Natural killer cell treated with Interleukin-12 subunit alpha and Interleukin-12 subunit beta and Interleukin-15 and Interleukin-18, amount 100 ng/mL, for 72 hours (primary cell): Measurements from ENCODE around the gene GPR183. TPM values are rescaled to one million over a fixed set of nuclear protein-coding genes. Genes with fewer than 3 reads are reported as not detected.
A peak's percentile ranks its signal among the peaks of the same experiment; 100 is the strongest.
"Not testable (repeated sequence)": the region's sequence is repeated elsewhere in the genome, so short reads cannot be mapped to it uniquely, and the experiment has no call there.

Experiments
- ATAC-seq, 2 donors: fragments of 150-1000 bp; cut with Tn5 transposase in 1 of 2; sonication (Bioruptor Pico), chemical (Tn5 transposase) in 1 of 2; 2 replicates each; pipeline ENCODE4 v1.10.0; 2021
- DNase-seq: peaks from one replicate; pipeline ENCODE4 v3.0.0; 2022; ENCODE audit warnings: low spot score
- H3K27ac Mint-ChIP-seq, 2 donors: 1 replicate in 1 of 2; 2 replicates in 1 of 2; pipeline ENCODE4 v1.8.0; 2022; ENCODE audit warnings: mixed read lengths in 2 of 2, mild to moderate bottlenecking in 1 of 2, moderate library complexity in 1 of 2
- H3K27me3 Mint-ChIP-seq, 2 donors: 1 replicate in 1 of 2; 2 replicates in 1 of 2; pipeline ENCODE4 v1.8.0; 2022; ENCODE audit warnings: mixed read lengths in 2 of 2
- H3K36me3 Mint-ChIP-seq: one replicate; pipeline ENCODE4 v1.8.0; 2022; ENCODE audit warnings: mixed read lengths
- H3K4me1 Mint-ChIP-seq, 2 donors: 1 replicate in 1 of 2; 2 replicates in 1 of 2; pipeline ENCODE4 v1.8.0; 2022; ENCODE audit warnings: low read depth in 2 of 2, mixed read lengths in 2 of 2, mild to moderate bottlenecking in 1 of 2
- H3K4me3 Mint-ChIP-seq: one replicate; pipeline ENCODE4 v1.8.0; 2022; ENCODE audit warnings: mixed read lengths
- H3K9me3 Mint-ChIP-seq: 2 replicates; pipeline ENCODE4 v1.8.0; 2022; ENCODE audit warnings: mixed read lengths
- total RNA-seq, 2 donors: library from RNA; stranded (reverse); gene quantifications; one replicate each; pipeline ENCODE4 v1.2.3, GENCODE V29; 2022

Gene GPR183
- total RNA-seq, 2 donors from 2014 or later = 5.4 to 10.2 TPM

DNA sequence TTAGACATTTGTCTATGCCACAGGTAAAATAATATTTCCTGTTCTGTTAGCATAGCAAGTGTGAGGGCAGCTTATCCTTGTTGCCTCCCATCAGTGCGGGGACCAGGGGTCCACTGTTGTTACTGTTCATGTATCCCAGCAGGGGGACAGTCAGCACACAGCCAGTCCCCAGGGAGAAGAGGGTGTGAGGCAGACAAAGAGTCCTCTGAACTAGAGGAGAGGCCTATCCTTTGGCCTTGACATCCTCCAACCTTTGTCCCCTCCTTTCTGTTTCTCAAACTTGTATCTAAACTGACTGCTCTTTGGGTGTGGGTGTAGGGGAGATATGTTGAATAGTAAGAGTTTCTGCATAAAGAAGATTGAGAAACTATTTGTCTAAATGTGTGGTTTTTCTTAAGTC lies 46.1 kb downstream of the GPR183 start:
- no peak for DNase-seq
- no peak for ATAC-seq
- H3K4me1 Mint-ChIP-seq = peaks cover 49 to 81% of the 10 kb centered on the region in 2 donors
- H3K27ac Mint-ChIP-seq = peak overlapping the region; percentile 94 to 96
- H3K36me3 Mint-ChIP-seq = peaks cover 9% of the 10 kb centered on the region
- no peak overlapping the region for H3K4me3 Mint-ChIP-seq
- no peaks in the 10 kb centered on the region for H3K27me3 Mint-ChIP-seq
- no peaks in the 10 kb centered on the region for H3K9me3 Mint-ChIP-seq

DNA sequence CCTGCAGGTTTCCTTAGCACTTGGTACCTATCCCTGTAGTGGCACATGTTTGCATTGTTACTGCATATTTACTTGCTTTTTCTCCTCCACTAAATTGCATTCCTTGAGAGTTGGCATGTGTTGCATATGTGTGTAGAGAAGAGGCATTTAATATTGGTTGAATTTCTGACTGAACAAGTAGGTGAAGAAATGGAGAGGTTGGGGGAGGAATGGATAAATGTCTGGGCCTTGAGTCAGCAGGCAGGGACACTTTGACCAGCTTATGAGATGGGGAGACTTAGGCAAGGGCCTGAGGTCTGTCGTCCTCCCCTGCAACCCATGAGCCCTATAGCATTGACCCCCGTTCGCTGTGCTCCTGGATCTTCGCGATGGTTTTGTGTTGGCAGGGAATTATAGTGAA lies 47.0 kb downstream of the GPR183 start:
- no peak for DNase-seq
- peak overlapping the region; percentile 95 for H3K4me3 Mint-ChIP-seq
- ATAC-seq = no peak
- H3K9me3 Mint-ChIP-seq = no peaks in the 10 kb centered on the region
- no peaks in the 10 kb centered on the region for H3K27me3 Mint-ChIP-seq
- peak overlapping the region; percentile 94 to 96 for H3K27ac Mint-ChIP-seq
- H3K4me1 Mint-ChIP-seq = peaks cover 47 to 82% of the 10 kb centered on the region in 2 donors
- peaks cover 14% of the 10 kb centered on the region for H3K36me3 Mint-ChIP-seq

GRCh38 chr13:99258946-99259345 lies 48.3 kb downstream of the GPR183 start:
- no peaks in the 10 kb centered on the region for H3K9me3 Mint-ChIP-seq
- H3K27me3 Mint-ChIP-seq = no peaks in the 10 kb centered on the region
- peaks cover 48 to 79% of the 10 kb centered on the region in 2 donors for H3K4me1 Mint-ChIP-seq
- no peak for DNase-seq
- peaks cover 26% of the 10 kb centered on the region for H3K36me3 Mint-ChIP-seq
- peak overlapping the region; percentile 94 to 96 for H3K27ac Mint-ChIP-seq
- H3K4me3 Mint-ChIP-seq = peak overlapping the region; percentile 95
- ATAC-seq = peak; percentile 56 to 72

DNA sequence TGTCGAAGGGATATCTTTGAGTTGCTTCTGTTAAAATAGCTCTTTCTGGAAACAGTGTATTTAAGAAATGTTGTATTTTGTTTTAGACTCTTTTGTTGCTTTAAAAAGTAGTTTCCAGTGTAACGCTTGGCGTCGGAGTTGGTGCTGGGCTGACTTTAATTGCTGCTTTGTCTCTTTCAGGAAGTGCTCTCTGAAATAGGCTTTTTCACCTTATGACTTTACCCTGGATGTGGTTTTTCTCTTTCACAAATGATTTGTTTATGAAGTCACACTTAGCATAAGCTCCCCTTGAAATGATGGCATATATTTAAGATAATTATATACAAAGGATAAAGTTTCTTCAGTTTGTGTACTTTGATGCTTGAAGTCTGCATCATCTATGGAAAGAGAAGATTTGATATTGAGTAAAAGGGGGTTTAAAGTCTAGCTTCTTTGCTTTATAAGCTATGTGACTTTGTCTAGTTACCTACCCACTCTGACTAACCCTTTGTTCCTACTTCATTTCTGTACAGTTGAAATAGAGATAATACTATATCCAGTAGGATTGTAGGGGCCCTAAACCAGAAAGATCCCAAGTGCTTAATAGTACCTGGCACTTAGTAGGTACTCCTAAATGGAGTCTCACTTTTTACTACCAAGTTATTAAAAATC lies 48.9 kb downstream of the GPR183 start, which contains the start of gene GPR18:
Gene GPR18 (minus strand): TSS at position 170 of the 651 bp plus-strand sequence. CDS start 2,507 bp downstream, outside the sequence.
- Mint-ChIP-seq H3K27ac (peak within 1 kb of the TSS; percentile 94 to 96), H3K9me3 (no peaks in the 10 kb centered on the region), H3K36me3 (peaks cover 27% of the 10 kb centered on the region), H3K4me3 (peak within 1 kb of the TSS; percentile 95), H3K27me3 (no peaks in the 10 kb centered on the region), H3K4me1 (peaks cover 43 to 76% of the 10 kb centered on the region in 2 donors)
- DNase-seq (no peak), ATAC-seq (peak; percentile 89 to 90)

GRCh38 chr13:99257291-99257690 lies 49.9 kb downstream of the GPR183 start:
- no peaks in the 10 kb centered on the region for H3K9me3 Mint-ChIP-seq
- H3K4me3 Mint-ChIP-seq = peak overlapping the region; percentile 86
- no peak for DNase-seq
- H3K27ac Mint-ChIP-seq = peak overlapping the region; percentile 94 to 96
- no peak for ATAC-seq
- peaks cover 27% of the 10 kb centered on the region for H3K36me3 Mint-ChIP-seq
- peaks cover 43 to 73% of the 10 kb centered on the region in 2 donors for H3K4me1 Mint-ChIP-seq
- H3K27me3 Mint-ChIP-seq = no peaks in the 10 kb centered on the region

DNA sequence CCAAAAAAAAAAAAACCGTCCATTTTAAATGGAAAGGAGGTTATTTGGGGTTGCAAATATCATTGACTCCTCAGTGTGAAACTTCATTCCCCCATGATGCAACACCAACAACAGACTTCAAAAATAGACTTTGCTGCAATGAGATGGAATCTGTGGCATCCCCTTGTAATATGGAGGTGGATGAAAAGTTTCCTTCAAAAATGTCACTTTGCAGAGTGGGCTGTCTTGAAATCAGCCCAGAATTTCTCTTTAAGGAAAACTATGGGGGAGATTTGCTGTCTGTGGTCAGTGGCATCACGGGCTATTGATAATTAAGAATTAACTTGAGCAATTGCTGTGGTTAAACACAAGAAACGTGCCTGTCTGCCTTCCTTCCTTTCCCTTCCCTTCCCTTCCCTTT lies 50.5 kb downstream of the GPR183 start:
- H3K4me3 Mint-ChIP-seq = peak overlapping the region; percentile 89
- DNase-seq (no peak), ATAC-seq (peak in 1 of 2 donors; percentile 9)
- H3K36me3 Mint-ChIP-seq = peaks cover 27% of the 10 kb centered on the region
- H3K4me1 Mint-ChIP-seq = peaks cover 48 to 79% of the 10 kb centered on the region in 2 donors
- H3K27me3 Mint-ChIP-seq = no peaks in the 10 kb centered on the region
- H3K9me3 Mint-ChIP-seq = no peaks in the 10 kb centered on the region
- peak overlapping the region; percentile 94 to 96 for H3K27ac Mint-ChIP-seq

GRCh38 chr13:99256283-99256682 lies 50.9 kb downstream of the GPR183 start:
- DNase-seq (no peak), ATAC-seq (no peak)
- Mint-ChIP-seq H3K36me3 (peaks cover 27% of the 10 kb centered on the region), H3K9me3 (no peaks in the 10 kb centered on the region), H3K4me1 (peaks cover 52 to 79% of the 10 kb centered on the region in 2 donors), H3K27me3 (no peaks in the 10 kb centered on the region), H3K27ac (peak overlapping the region; percentile 94 to 96), H3K4me3 (peak overlapping the region; percentile 89)

DNA sequence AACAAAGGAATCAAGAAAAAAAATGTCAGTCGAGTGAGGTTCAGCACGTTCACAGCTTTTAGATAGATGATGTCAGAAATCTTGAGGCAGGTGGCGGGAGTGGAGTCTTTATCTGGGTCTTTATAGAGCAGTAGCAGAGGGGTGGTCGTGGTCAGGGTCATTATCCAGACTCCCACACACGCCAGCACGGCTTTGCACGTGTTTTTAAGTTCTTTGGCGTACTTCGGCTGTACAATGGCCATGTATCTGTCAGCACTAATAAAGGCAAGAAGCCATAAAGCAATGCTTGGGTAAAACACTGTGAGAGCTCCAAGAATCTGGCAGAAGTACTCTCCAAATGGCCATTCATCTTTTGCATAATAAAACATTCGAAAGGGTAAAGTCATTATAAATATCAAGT lies 51.9 kb downstream of the GPR183 start:
- ATAC-seq (no peak), DNase-seq (no peak)
- H3K36me3 Mint-ChIP-seq = peaks cover 27% of the 10 kb centered on the region
- peaks cover 49 to 79% of the 10 kb centered on the region in 2 donors for H3K4me1 Mint-ChIP-seq
- no peaks in the 10 kb centered on the region for H3K27me3 Mint-ChIP-seq
- peak overlapping the region; percentile 59 to 96 for H3K27ac Mint-ChIP-seq
- peak overlapping the region; percentile 89 for H3K4me3 Mint-ChIP-seq
- H3K9me3 Mint-ChIP-seq = no peaks in the 10 kb centered on the region

- no peak for DNase-seq
- Mint-ChIP-seq H3K4me1 (peaks cover 46 to 79% of the 10 kb centered on the region in 2 donors), H3K9me3 (no peaks in the 10 kb centered on the region), H3K27me3 (no peaks in the 10 kb centered on the region), H3K27ac (peak overlapping the region; percentile 59 to 96), H3K4me3 (peak overlapping the region; percentile 89), H3K36me3 (peaks cover 23% of the 10 kb centered on the region)
- ATAC-seq = no peak
Observed at GRCh38 chr13:99254830-99255229, 52.4 kb downstream of the GPR183 start.

- Mint-ChIP-seq H3K36me3 (peaks cover 27% of the 10 kb centered on the region), H3K9me3 (peaks cover 4% of the 10 kb centered on the region), H3K4me3 (peak overlapping the region; percentile 67), H3K27ac (peak overlapping the region; percentile 78 to 80), H3K27me3 (no peaks in the 10 kb centered on the region), H3K4me1 (peaks cover 39 to 63% of the 10 kb centered on the region in 2 donors)
- DNase-seq = no peak
- ATAC-seq = no peak
Observed at GRCh38 chr13:99251921-99252320, 55.3 kb downstream of the GPR183 start.

GRCh38 chr13:99250982-99251825 lies 56.0 kb downstream of the GPR183 start:
- no peak for DNase-seq
- H3K36me3 Mint-ChIP-seq = peaks cover 27% of the 10 kb centered on the region
- peak in 1 of 2 donors; percentile 70 for ATAC-seq

DNA sequence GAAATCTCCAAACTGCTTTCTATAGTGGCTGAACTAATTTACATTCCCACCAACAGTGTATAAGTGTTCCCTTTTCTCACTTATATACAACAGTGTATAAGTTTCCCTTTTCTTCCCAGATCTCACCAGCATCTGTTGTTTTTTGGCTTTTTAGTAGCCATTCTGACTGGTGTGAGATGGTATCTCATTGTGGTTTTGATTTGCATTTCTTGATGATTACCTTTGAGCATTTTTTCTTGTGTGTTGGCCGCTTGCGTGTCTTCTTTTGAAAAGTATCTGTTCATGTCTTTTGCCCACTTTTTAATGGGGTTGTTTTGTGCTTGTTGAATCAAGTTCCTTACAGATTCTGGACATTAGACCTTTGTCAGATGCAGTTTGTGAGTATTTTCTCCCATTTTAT lies 57.6 kb downstream of the GPR183 start:
- DNase-seq, H3K9me3 Mint-ChIP-seq, H3K4me3 Mint-ChIP-seq, H3K27me3 Mint-ChIP-seq, ATAC-seq: not testable (repeated sequence)
- Mint-ChIP-seq H3K36me3 (peaks cover 16% of the 10 kb centered on the region), H3K27ac (peak overlapping the region in 1 of 2 donors; percentile 45), H3K4me1 (peaks cover 25 to 39% of the 10 kb centered on the region in 2 donors)

More at GRCh38 chr13:99250982-99251825, 56.0 kb downstream of the GPR183 start:
- Mint-ChIP-seq H3K27me3 (no peaks in the 10 kb centered on the region), H3K27ac (peak overlapping the region; percentile 78 to 80), H3K9me3 (peaks cover 4% of the 10 kb centered on the region), H3K4me3 (peak overlapping the region; percentile 67), H3K4me1 (peaks cover 35 to 55% of the 10 kb centered on the region in 2 donors)

DNA sequence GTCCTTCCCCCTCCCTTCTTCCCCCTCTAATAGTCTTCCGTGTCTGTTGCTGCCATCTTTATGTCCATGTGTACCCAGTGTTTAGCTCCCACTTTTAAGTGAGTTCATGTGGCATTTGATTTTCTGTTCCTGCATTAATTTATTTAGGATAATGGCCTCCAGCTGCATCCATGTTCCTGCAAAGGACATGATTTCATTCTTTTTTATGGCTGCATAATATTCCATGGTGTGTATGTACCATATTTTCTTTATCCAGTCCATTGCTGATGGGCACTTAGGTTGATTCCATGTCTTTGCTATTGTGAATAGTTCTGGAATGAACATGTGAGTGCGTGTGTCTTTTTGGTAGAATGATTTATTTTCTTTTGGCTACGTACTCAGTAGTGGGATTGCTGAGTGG lies 58.0 kb downstream of the GPR183 start:
- not testable (repeated sequence) for H3K4me3 Mint-ChIP-seq, H3K9me3 Mint-ChIP-seq, ATAC-seq, H3K27me3 Mint-ChIP-seq, DNase-seq
- Mint-ChIP-seq H3K4me1 (peaks cover 25 to 39% of the 10 kb centered on the region in 2 donors), H3K36me3 (peaks cover 13% of the 10 kb centered on the region), H3K27ac (peak overlapping the region in 1 of 2 donors; percentile 45)

GRCh38 chr13:99246100-99246499 lies 61.1 kb downstream of the GPR183 start:
- no peak overlapping the region for H3K27ac Mint-ChIP-seq
- ATAC-seq (no peak), DNase-seq (no peak)
- peaks cover 17 to 26% of the 10 kb centered on the region in 2 donors for H3K4me1 Mint-ChIP-seq
- H3K27me3 Mint-ChIP-seq = no peaks in the 10 kb centered on the region
- H3K9me3 Mint-ChIP-seq = peaks cover 4% of the 10 kb centered on the region
- H3K36me3 Mint-ChIP-seq = peaks cover 15% of the 10 kb centered on the region
- no peak overlapping the region for H3K4me3 Mint-ChIP-seq
